Fibroblast of lung (primary cell): ENCODE data around the gene ATP10A.

Experiments used
- EZH2 ChIP-seq: IDR thresholded peaks from 2 replicates; pipeline ENCODE4 v1.5.1; 2012; ENCODE audit warnings: low read length, control low read depth, mild to moderate bottlenecking; ENCODE audit errors: missing control alignments
- TF ChIP-seq, protein P1 (sequence below), 2 donors: IDR thresholded peaks in 1 of 2; conservative IDR thresholded peaks in 1 of 2; 1 replicate in 1 of 2; 2 replicates in 1 of 2; pipeline ENCODE4 v1.5.1; 2011 to 2012; ENCODE audit warnings: low read length in 2 of 2, control low read depth in 1 of 2, inconsistent platforms in 1 of 2, low read depth in 1 of 2, mild to moderate bottlenecking in 1 of 2

DNA sequence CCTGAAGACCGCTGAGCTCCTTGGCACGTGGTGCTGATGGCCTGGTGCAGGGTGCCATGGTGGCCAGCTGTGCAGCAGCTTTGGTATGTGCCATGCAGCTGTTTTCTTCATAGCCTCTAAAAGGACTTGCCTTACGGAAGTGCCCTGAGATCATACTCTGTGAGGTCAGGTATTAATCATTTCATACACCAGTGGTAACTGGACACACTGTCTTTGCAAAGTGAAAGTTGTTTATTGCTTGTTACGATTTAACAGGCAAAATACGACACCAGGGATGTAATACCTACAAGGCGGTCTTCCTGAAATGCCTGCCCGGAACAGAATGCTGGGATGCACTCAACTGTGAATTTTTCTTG is 184.6 kb downstream of the ATP10A start:
- TF ChIP-seq, protein P1, sequence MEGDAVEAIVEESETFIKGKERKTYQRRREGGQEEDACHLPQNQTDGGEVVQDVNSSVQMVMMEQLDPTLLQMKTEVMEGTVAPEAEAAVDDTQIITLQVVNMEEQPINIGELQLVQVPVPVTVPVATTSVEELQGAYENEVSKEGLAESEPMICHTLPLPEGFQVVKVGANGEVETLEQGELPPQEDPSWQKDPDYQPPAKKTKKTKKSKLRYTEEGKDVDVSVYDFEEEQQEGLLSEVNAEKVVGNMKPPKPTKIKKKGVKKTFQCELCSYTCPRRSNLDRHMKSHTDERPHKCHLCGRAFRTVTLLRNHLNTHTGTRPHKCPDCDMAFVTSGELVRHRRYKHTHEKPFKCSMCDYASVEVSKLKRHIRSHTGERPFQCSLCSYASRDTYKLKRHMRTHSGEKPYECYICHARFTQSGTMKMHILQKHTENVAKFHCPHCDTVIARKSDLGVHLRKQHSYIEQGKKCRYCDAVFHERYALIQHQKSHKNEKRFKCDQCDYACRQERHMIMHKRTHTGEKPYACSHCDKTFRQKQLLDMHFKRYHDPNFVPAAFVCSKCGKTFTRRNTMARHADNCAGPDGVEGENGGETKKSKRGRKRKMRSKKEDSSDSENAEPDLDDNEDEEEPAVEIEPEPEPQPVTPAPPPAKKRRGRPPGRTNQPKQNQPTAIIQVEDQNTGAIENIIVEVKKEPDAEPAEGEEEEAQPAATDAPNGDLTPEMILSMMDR (conservative IDR thresholded peaks at IDR 0.05 in 1 of 2, IDR thresholded peaks at IDR 0.05 in 1 of 2; ENCODE audit: low read depth in 1 of 2, low read length in 2 of 2) = no peak
- no peak for TF ChIP-seq EZH2
